ENCODE results near the gene RELN.

RELN gene

GRCh38 chr7:103423467-103424179, 565.8 kb downstream of the RELN start:
- DNase-seq (ENCODE audit: low read depth in 1 of 2, low spot score in 1 of 2), result no peak
